Keratinocyte (primary cell): ENCODE results near the gene TFDP1.

ENCODE experiments used
- EZH2 ChIP-seq: IDR thresholded peaks from one replicate; pipeline ENCODE4 v1.6.1; 2012; ENCODE audit warnings: inconsistent platforms, mild to moderate bottlenecking, low read length, moderate library complexity
- TF ChIP-seq, protein P1 (sequence below), 3 experiments: IDR thresholded peaks in 1 of 3; conservative IDR thresholded peaks in 1 of 3; optimal IDR thresholded peaks in 1 of 3; 2 replicates in 2 of 3; 3 replicates in 1 of 3; pipeline versions ENCODE3 to v1.5.1; 2011; ENCODE audit warnings: low read length in 3 of 3, mild to moderate bottlenecking in 3 of 3, moderate library complexity in 2 of 3, control low read depth in 1 of 3, inconsistent platforms in 1 of 3; ENCODE audit not compliant: insufficient read depth in 2 of 3; ENCODE audit errors: extremely low read depth in 1 of 3

- TF ChIP-seq, protein P1, sequence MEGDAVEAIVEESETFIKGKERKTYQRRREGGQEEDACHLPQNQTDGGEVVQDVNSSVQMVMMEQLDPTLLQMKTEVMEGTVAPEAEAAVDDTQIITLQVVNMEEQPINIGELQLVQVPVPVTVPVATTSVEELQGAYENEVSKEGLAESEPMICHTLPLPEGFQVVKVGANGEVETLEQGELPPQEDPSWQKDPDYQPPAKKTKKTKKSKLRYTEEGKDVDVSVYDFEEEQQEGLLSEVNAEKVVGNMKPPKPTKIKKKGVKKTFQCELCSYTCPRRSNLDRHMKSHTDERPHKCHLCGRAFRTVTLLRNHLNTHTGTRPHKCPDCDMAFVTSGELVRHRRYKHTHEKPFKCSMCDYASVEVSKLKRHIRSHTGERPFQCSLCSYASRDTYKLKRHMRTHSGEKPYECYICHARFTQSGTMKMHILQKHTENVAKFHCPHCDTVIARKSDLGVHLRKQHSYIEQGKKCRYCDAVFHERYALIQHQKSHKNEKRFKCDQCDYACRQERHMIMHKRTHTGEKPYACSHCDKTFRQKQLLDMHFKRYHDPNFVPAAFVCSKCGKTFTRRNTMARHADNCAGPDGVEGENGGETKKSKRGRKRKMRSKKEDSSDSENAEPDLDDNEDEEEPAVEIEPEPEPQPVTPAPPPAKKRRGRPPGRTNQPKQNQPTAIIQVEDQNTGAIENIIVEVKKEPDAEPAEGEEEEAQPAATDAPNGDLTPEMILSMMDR (optimal IDR thresholded peaks at IDR 0.05 in 1 of 3, IDR thresholded peaks at IDR 0.05 in 1 of 3, conservative IDR thresholded peaks at IDR 0.05 in 1 of 3; ENCODE audit: extremely low read depth in 1 of 3, insufficient read depth in 2 of 3, low read length in 3 of 3), result no peak
- no peak for TF ChIP-seq EZH2
These were observed 36.5 kb downstream of the TFDP1 start for GRCh38 chr13:113621046-113621445.
